Sigmoid colon (tissue), 7 donors: ENCODE data around the gene ATF6. TPM values are rescaled to one million over a fixed set of nuclear protein-coding genes. Genes with fewer than 3 reads are reported as not detected.

Experiments used
- DNase-seq: peaks from one replicate; pipeline ENCODE4 v3.0.0-alpha.2; 2019
- H3K27ac ChIP-seq, 4 donors: fragments of 200-600 bp; sonication (generic); one replicate each; pipeline ENCODE4 v1.5.1; 2016 to 2019; ENCODE audit warnings: mild to moderate bottlenecking in 1 of 4
- H3K27me3 ChIP-seq, 3 donors: fragments of 200-600 bp; sonication (generic); one replicate each; pipeline ENCODE4 v1.5.1; 2019; ENCODE audit warnings: mild to moderate bottlenecking in 1 of 3
- H3K36me3 ChIP-seq, 4 donors: fragments of 200-600 bp; sonication (generic); one replicate each; pipeline ENCODE4 v1.5.1; 2016 to 2019
- H3K4me1 ChIP-seq, 4 donors: fragments of 200-600 bp; sonication (generic); one replicate each; pipeline ENCODE4 v1.5.1; 2017 to 2019
- H3K4me3 ChIP-seq, 4 donors: fragments of 200-600 bp; sonication (generic); one replicate each; pipeline ENCODE4 v1.5.1; 2017 to 2019; ENCODE audit warnings: mild to moderate bottlenecking in 2 of 4, moderate library complexity in 1 of 4
- H3K9me3 ChIP-seq, 4 donors: fragments of 200-600 bp in 3 of 4; sonication (generic) in 3 of 4; one replicate each; pipeline versions ENCODE4 v1.5.1 to v1.6.1; 2013 to 2019
- CTCF ChIP-seq, 4 experiments: fragments of 450-650 bp in 3 of 4; fragments of 200-600 bp in 1 of 4; IDR thresholded peaks; one replicate each; pipeline ENCODE4 v1.5.1; 2016 to 2019; ENCODE audit warnings: antibody characterized with exemption in 4 of 4, mild to moderate bottlenecking in 3 of 4, moderate library complexity in 2 of 4
- EP300 ChIP-seq, 4 donors: sonication (generic); formaldehyde crosslinking; IDR thresholded peaks; one replicate each; pipeline ENCODE4 v1.6.1; 2017; ENCODE audit warnings: antibody characterized with exemption in 4 of 4
- POLR2A ChIP-seq, 2 donors: fragments of 450-650 bp; IDR thresholded peaks; one replicate each; pipeline ENCODE4 v1.6.1; 2016; ENCODE audit warnings: antibody characterized with exemption in 2 of 2, mild to moderate bottlenecking in 2 of 2, moderate library complexity in 2 of 2
- POLR2AphosphoS5 ChIP-seq, 4 donors: sonication (generic); formaldehyde crosslinking; IDR thresholded peaks; one replicate each; pipeline ENCODE4 v1.6.1; 2017; ENCODE audit warnings: antibody characterized with exemption in 4 of 4
- WGBS, 2 donors: extraction: QIAGEN DNeasy Blood & Tissue Kit; methylation state at CpG; one replicate each; pipeline ENCODE4 v1.1.7; 2013; 5-methylcytosine and 5-hydroxymethylcytosine counted together
- intact Hi-C: fragments of 100-400 bp; cut with DNase I; formaldehyde crosslinking; loops from one replicate; pipeline ENCODE4 v1.15.1; 2023
- polyA plus RNA-seq, 3 donors: library from polyadenylated mRNA; stranded (reverse); fragments of 200-250 nt; gene quantifications; one replicate each; pipeline ENCODE4 v1.2.3, GENCODE V29; 2013
- total RNA-seq, 4 donors: library from RNA; depleted of rRNA; stranded (reverse); fragments of >200 nt; gene quantifications; one replicate each; pipeline ENCODE4 v1.1.0, GENCODE V29; 2016
- donor health status: healthy with polysubstance abuse.
- donor health status: Bipolar disorder and iron deficiency.
- donor health status: healthy.

The ATF6 gene
- total and polyA plus RNA-seq, 7 donors, result 2.3 to 28.1 (median 26.3) TPM

GRCh38 chr1:161778522-161778921, 12.4 kb downstream of the ATF6 start:
- Histone ChIP-seq H3K27me3 (no peaks in the 10 kb centered on the region), H3K4me3 (no peak overlapping the region), H3K36me3 (peaks cover 0 to 28% (median 2%) of the 10 kb centered on the region in 4 donors), H3K9me3 (no peaks in the 10 kb centered on the region), H3K27ac (no peak overlapping the region), H3K4me1 (peaks cover 0 to 18% (median 12%) of the 10 kb centered on the region in 4 donors)
- intact Hi-C loops, result no loop called here
- 79 to 86% methylated on average over 1 of the region's 1 CpG for WGBS, 2 donors
- no peak for DNase-seq
- no peak for TF ChIP-seq POLR2AphosphoS5 (IDR thresholded peaks at IDR 0.05)
- TF ChIP-seq POLR2A (IDR thresholded peaks at IDR 0.05), result no peak
- no peak for TF ChIP-seq EP300 (IDR thresholded peaks at IDR 0.05)

GRCh38 chr1:161779393-161779792, 13.3 kb downstream of the ATF6 start:
- DNase-seq, result no peak
- Histone ChIP-seq H3K27me3 (no peaks in the 10 kb centered on the region), H3K4me3 (no peak overlapping the region), H3K36me3 (peaks cover 0 to 37% (median 4%) of the 10 kb centered on the region in 4 donors), H3K9me3 (no peaks in the 10 kb centered on the region), H3K4me1 (peaks cover 0 to 12% (median 11%) of the 10 kb centered on the region in 4 donors), H3K27ac (no peak overlapping the region)
- TF ChIP-seq POLR2AphosphoS5 (IDR thresholded peaks at IDR 0.05) (no peak), EP300 (IDR thresholded peaks at IDR 0.05) (no peak), POLR2A (IDR thresholded peaks at IDR 0.05) (no peak), CTCF (IDR thresholded peaks at IDR 0.05) (no peak)
- intact Hi-C loops, result no loop called here
- 88 to 90% methylated on average over 2 of the region's 2 CpGs for WGBS, 2 donors

GRCh38 chr1:161781995-161782394, 15.9 kb downstream of the ATF6 start:
- Histone ChIP-seq H3K27me3 (no peaks in the 10 kb centered on the region), H3K36me3 (peaks cover 0 to 62% (median 15%) of the 10 kb centered on the region in 4 donors), H3K4me3 (no peak overlapping the region), H3K27ac (no peak overlapping the region), H3K4me1 (peaks cover 0 to 12% (median 11%) of the 10 kb centered on the region in 4 donors), H3K9me3 (no peaks in the 10 kb centered on the region)
- TF ChIP-seq POLR2AphosphoS5 (IDR thresholded peaks at IDR 0.05) (no peak), CTCF (IDR thresholded peaks at IDR 0.05) (no peak)
- intact Hi-C loops, result no loop called here
- no peak for DNase-seq

GRCh38 chr1:161782886-161783285, 16.8 kb downstream of the ATF6 start:
- TF ChIP-seq POLR2AphosphoS5 (IDR thresholded peaks at IDR 0.05) (no peak), EP300 (IDR thresholded peaks at IDR 0.05) (no peak), CTCF (IDR thresholded peaks at IDR 0.05) (no peak), POLR2A (IDR thresholded peaks at IDR 0.05) (no peak)
- intact Hi-C loops, result no loop called here
- Histone ChIP-seq H3K9me3 (no peaks in the 10 kb centered on the region), H3K4me3 (no peak overlapping the region), H3K27ac (no peak overlapping the region), H3K27me3 (no peaks in the 10 kb centered on the region), H3K4me1 (peaks cover 0 to 12% (median 11%) of the 10 kb centered on the region in 4 donors), H3K36me3 (peaks cover 0 to 71% (median 15%) of the 10 kb centered on the region in 4 donors)
- DNase-seq, result no peak
- WGBS, 2 donors, result 96 to 97% methylated on average over 4 of the region's 4 CpGs

GRCh38 chr1:161784968-161785367, 18.8 kb downstream of the ATF6 start:
- no peak overlapping the region for H3K27ac ChIP-seq
- H3K27me3 ChIP-seq, result no peaks in the 10 kb centered on the region
- peaks cover 0 to 12% (median 11%) of the 10 kb centered on the region in 4 donors for H3K4me1 ChIP-seq
- TF ChIP-seq POLR2AphosphoS5 (IDR thresholded peaks at IDR 0.05), result no peak
- TF ChIP-seq EP300 (IDR thresholded peaks at IDR 0.05), result no peak
- no peak for TF ChIP-seq POLR2A (IDR thresholded peaks at IDR 0.05)
- 86 to 93% methylated on average over 1 of the region's 1 CpG for WGBS, 2 donors
- intact Hi-C loops, result no loop called here
- H3K4me3 ChIP-seq, result no peak overlapping the region
- no peak for DNase-seq
- H3K36me3 ChIP-seq, result peaks cover 0 to 67% (median 15%) of the 10 kb centered on the region in 4 donors
- no peaks in the 10 kb centered on the region for H3K9me3 ChIP-seq

GRCh38 chr1:161787355-161787754, 21.2 kb downstream of the ATF6 start:
- TF ChIP-seq EP300 (IDR thresholded peaks at IDR 0.05) (no peak), POLR2AphosphoS5 (IDR thresholded peaks at IDR 0.05) (no peak), CTCF (IDR thresholded peaks at IDR 0.05) (peak in 1 of 4 experiments; percentile 11), POLR2A (IDR thresholded peaks at IDR 0.05) (no peak)
- H3K27ac ChIP-seq, result no peak overlapping the region
- H3K4me3 ChIP-seq, result no peak overlapping the region
- WGBS, 2 donors, result 92 to 93% methylated on average over 4 of the region's 4 CpGs
- DNase-seq, result no peak
- H3K9me3 ChIP-seq, result no peaks in the 10 kb centered on the region
- H3K36me3 ChIP-seq, result peaks cover 0 to 66% (median 13%) of the 10 kb centered on the region in 4 donors
- H3K27me3 ChIP-seq, result no peaks in the 10 kb centered on the region
- intact Hi-C loops, result no loop called here
- peaks cover 0 to 15% (median 8%) of the 10 kb centered on the region in 4 donors for H3K4me1 ChIP-seq
